Neural cell (in vitro differentiated cells): Measurements from ENCODE around the gene CIBAR2. TPM values are rescaled to one million over a fixed set of nuclear protein-coding genes. Genes with fewer than 3 reads are reported as not detected.

Experiments used
- H2AFZ ChIP-seq: fragments of 200-600, 300-800 bp; sonication (generic), shearing (Covaris generic); 2 replicates; pipeline ENCODE4 v1.6.0; 2014; ENCODE audit warnings: low read depth, mild to moderate bottlenecking, antibody characterized with exemption, low read length, moderate library complexity
- H3F3A ChIP-seq: fragments of 200-600 bp; shearing (Covaris generic); 2 replicates; pipeline ENCODE4 v1.6.1; 2016; ENCODE audit warnings: mild to moderate bottlenecking, moderate library complexity, mixed read lengths, antibody characterized with exemption, low read length; ENCODE audit not compliant: insufficient read depth, poor library complexity, severe bottlenecking
- H3K27ac ChIP-seq: fragments of 200-600, 300-800 bp; sonication (generic), shearing (Covaris generic); 2 replicates; pipeline ENCODE4 v1.5.1; 2014; ENCODE audit warnings: mild to moderate bottlenecking, low read length, moderate library complexity
- H3K27me3 ChIP-seq: fragments of 300-800, 200-600 bp; sonication (generic), shearing (Covaris generic); 2 replicates; pipeline ENCODE4 v1.6.0; 2014; ENCODE audit warnings: mild to moderate bottlenecking, low read depth, low read length, moderate library complexity; ENCODE audit not compliant: insufficient read depth
- H3K36me3 ChIP-seq: fragments of 300-800, 200-600 bp; sonication (generic), shearing (Covaris generic); 2 replicates; pipeline ENCODE4 v1.5.1; 2014; ENCODE audit warnings: mild to moderate bottlenecking, antibody characterized with exemption, low read length, moderate library complexity; ENCODE audit not compliant: insufficient read depth
- H3K4me2 ChIP-seq: fragments of 300-800, 200-600 bp; sonication (generic), shearing (Covaris generic); 2 replicates; pipeline ENCODE4 v1.6.0; 2014; ENCODE audit warnings: mild to moderate bottlenecking, low read length
- H3K4me3 ChIP-seq: fragments of 300-800, 200-600 bp; sonication (generic), shearing (Covaris generic); 2 replicates; pipeline ENCODE4 v1.5.1; 2014; ENCODE audit warnings: mild to moderate bottlenecking, low read length, moderate library complexity
- H3K79me2 ChIP-seq: fragments of 200-600 bp; shearing (Covaris generic); replicated peaks from 2 replicates; pipeline ENCODE4 v1.6.0; 2014; ENCODE audit warnings: mild to moderate bottlenecking, low read length, moderate library complexity; ENCODE audit not compliant: insufficient read depth
- H3K9ac ChIP-seq: fragments of 300-800, 200-600 bp; sonication (generic), shearing (Covaris generic); 2 replicates; pipeline ENCODE4 v1.6.1; 2016; ENCODE audit warnings: mild to moderate bottlenecking, low read length, mixed read lengths
- H3K9me2 ChIP-seq: fragments of 200-600 bp; shearing (Covaris generic); 2 replicates; pipeline ENCODE4 v1.6.1; 2016; ENCODE audit warnings: mild to moderate bottlenecking, low read length, mixed read lengths; ENCODE audit not compliant: insufficient read depth
- H3K9me3 ChIP-seq: fragments of 200-600, 300-800 bp; sonication (generic), shearing (Covaris generic); 2 replicates; pipeline ENCODE4 v1.6.1; 2016; ENCODE audit warnings: mild to moderate bottlenecking, mixed run types, low read length, moderate library complexity, mixed read lengths
- H4K20me1 ChIP-seq: fragments of 200-600 bp; shearing (Covaris generic); 2 replicates; pipeline ENCODE4 v1.6.1; 2016; ENCODE audit warnings: mild to moderate bottlenecking, mixed run types; ENCODE audit not compliant: insufficient read depth
- EP300 ChIP-seq: fragments of 450-650 bp; conservative IDR thresholded peaks from 2 replicates; pipeline ENCODE4 v1.6.1; 2014; ENCODE audit warnings: antibody characterized with exemption, mild to moderate bottlenecking, moderate library complexity; ENCODE audit not compliant: poor library complexity, severe bottlenecking
- EZH2 ChIP-seq: fragments of 200-600, 300-800 bp; shearing (Covaris generic), sonication (generic); IDR thresholded peaks from 2 replicates; pipeline ENCODE4 v1.6.1; 2014; ENCODE audit warnings: antibody characterized with exemption, low read length, borderline replicate concordance, mild to moderate bottlenecking; ENCODE audit not compliant: insufficient read depth, poor library complexity, severe bottlenecking
- MXI1 ChIP-seq: fragments of 450-650 bp; conservative IDR thresholded peaks from 2 replicates; pipeline ENCODE4 v1.6.1; 2014; ENCODE audit warnings: antibody characterized with exemption, mild to moderate bottlenecking; ENCODE audit not compliant: poor library complexity, severe bottlenecking
- POLR2AphosphoS5 ChIP-seq: IDR thresholded peaks from 2 replicates; pipeline ENCODE4 v1.6.1; 2012
- RAD21 ChIP-seq: fragments of 450-650 bp; conservative IDR thresholded peaks from 2 replicates; pipeline ENCODE4 v1.6.1; 2014; ENCODE audit warnings: antibody characterized with exemption, mild to moderate bottlenecking, moderate library complexity
- SMC3 ChIP-seq: fragments of 450-650 bp; conservative IDR thresholded peaks from 2 replicates; pipeline ENCODE4 v1.6.1; 2014; ENCODE audit warnings: antibody characterized with exemption, mild to moderate bottlenecking, moderate library complexity; ENCODE audit not compliant: poor library complexity
- TAF1 ChIP-seq: IDR thresholded peaks from 2 replicates; pipeline ENCODE4 v1.6.1; 2012; ENCODE audit warnings: low read depth
- polyA plus RNA-seq: library from polyadenylated mRNA; depleted of rRNA; stranded (reverse); fragments of >200 nt; gene quantifications from 2 replicates; pipeline ENCODE4 v1.2.3, GENCODE V29; 2014
- TF ChIP-seq, protein P1 (sequence below): IDR thresholded peaks from 2 replicates; pipeline ENCODE4 v1.6.1; 2012; ENCODE audit warnings: borderline replicate concordance
- TF ChIP-seq, protein P2 (sequence below): fragments of 450-650 bp; IDR thresholded peaks from 2 replicates; pipeline ENCODE4 v1.5.1; 2014; ENCODE audit warnings: antibody characterized with exemption, mild to moderate bottlenecking, moderate library complexity; ENCODE audit not compliant: poor library complexity, severe bottlenecking

CIBAR2 gene
- polyA plus RNA-seq, 1 donor from 2014 or later: not detected

GRCh38 chr16:85148931-85149330, 36.7 kb upstream of the CIBAR2 start:
- no peak overlapping the region for H2AFZ ChIP-seq

DNA sequence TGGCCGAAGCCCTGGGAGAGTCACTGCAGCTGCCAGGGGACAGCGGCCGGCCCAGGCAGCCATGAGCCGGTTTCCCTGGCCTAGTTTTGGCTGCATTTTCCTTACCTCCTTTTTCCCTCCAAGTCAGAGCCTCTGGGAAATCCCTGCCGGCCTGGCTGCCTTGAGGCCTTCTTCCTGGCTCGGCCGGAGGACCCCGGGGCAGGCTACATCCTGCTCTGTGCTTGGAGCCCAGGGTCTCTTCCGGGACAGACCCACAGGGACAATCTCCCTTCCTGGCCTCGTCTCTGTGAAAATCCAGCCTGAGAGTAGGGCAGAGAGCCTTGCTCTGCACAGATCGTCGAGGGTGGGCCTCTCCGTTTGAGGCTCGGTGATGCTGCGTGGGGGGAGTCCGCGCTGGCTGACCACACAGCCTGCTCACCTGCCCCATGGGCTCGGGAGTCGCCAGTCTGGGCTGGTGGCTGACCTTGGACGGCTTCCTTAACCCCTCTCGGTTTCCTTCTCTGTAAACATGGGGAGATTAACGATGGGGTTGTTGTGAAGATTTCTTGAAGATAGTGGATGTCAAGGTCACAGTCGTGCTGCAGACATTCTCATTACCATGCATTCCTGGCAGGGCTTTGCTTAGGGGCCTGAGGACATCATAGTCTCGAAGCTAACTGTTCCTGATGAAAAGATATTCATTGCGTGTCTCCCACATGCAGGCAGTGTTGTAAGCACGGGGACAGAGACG, 34.8 kb upstream of the CIBAR2 start:
- Histone ChIP-seq H3K4me2 (no peak overlapping the region), H3K79me2 (no peaks in the 10 kb centered on the region), H3K9ac (no peak overlapping the region), H3K36me3 (no peaks in the 10 kb centered on the region), H3K4me3 (no peak overlapping the region), H3F3A (no peaks in the 10 kb centered on the region), H2AFZ (no peak overlapping the region), H4K20me1 (no peaks in the 10 kb centered on the region), H3K9me2 (no peaks in the 10 kb centered on the region), H3K9me3 (no peaks in the 10 kb centered on the region), H3K27me3 (no peaks in the 10 kb centered on the region), H3K27ac (no peak overlapping the region)
- TF ChIP-seq, protein P1, sequence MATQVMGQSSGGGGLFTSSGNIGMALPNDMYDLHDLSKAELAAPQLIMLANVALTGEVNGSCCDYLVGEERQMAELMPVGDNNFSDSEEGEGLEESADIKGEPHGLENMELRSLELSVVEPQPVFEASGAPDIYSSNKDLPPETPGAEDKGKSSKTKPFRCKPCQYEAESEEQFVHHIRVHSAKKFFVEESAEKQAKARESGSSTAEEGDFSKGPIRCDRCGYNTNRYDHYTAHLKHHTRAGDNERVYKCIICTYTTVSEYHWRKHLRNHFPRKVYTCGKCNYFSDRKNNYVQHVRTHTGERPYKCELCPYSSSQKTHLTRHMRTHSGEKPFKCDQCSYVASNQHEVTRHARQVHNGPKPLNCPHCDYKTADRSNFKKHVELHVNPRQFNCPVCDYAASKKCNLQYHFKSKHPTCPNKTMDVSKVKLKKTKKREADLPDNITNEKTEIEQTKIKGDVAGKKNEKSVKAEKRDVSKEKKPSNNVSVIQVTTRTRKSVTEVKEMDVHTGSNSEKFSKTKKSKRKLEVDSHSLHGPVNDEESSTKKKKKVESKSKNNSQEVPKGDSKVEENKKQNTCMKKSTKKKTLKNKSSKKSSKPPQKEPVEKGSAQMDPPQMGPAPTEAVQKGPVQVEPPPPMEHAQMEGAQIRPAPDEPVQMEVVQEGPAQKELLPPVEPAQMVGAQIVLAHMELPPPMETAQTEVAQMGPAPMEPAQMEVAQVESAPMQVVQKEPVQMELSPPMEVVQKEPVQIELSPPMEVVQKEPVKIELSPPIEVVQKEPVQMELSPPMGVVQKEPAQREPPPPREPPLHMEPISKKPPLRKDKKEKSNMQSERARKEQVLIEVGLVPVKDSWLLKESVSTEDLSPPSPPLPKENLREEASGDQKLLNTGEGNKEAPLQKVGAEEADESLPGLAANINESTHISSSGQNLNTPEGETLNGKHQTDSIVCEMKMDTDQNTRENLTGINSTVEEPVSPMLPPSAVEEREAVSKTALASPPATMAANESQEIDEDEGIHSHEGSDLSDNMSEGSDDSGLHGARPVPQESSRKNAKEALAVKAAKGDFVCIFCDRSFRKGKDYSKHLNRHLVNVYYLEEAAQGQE: no peak
- TF ChIP-seq, protein P2, sequence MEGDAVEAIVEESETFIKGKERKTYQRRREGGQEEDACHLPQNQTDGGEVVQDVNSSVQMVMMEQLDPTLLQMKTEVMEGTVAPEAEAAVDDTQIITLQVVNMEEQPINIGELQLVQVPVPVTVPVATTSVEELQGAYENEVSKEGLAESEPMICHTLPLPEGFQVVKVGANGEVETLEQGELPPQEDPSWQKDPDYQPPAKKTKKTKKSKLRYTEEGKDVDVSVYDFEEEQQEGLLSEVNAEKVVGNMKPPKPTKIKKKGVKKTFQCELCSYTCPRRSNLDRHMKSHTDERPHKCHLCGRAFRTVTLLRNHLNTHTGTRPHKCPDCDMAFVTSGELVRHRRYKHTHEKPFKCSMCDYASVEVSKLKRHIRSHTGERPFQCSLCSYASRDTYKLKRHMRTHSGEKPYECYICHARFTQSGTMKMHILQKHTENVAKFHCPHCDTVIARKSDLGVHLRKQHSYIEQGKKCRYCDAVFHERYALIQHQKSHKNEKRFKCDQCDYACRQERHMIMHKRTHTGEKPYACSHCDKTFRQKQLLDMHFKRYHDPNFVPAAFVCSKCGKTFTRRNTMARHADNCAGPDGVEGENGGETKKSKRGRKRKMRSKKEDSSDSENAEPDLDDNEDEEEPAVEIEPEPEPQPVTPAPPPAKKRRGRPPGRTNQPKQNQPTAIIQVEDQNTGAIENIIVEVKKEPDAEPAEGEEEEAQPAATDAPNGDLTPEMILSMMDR: no peak
- TF ChIP-seq RAD21 (no peak), TAF1 (no peak), EP300 (no peak)

More at GRCh38 chr16:85148931-85149330, 36.7 kb upstream of the CIBAR2 start:
- Histone ChIP-seq H3K9me2 (no peaks in the 10 kb centered on the region), H3F3A (no peaks in the 10 kb centered on the region), H3K27ac (no peak overlapping the region), H3K9me3 (no peaks in the 10 kb centered on the region), H4K20me1 (no peaks in the 10 kb centered on the region), H3K9ac (no peak overlapping the region), H3K79me2 (no peaks in the 10 kb centered on the region), H3K4me3 (no peak overlapping the region), H3K27me3 (no peaks in the 10 kb centered on the region), H3K36me3 (no peaks in the 10 kb centered on the region), H3K4me2 (no peak overlapping the region)
- TF ChIP-seq, protein P2: no peak
- no peak for TF ChIP-seq EP300
- TF ChIP-seq, protein P1: no peak
- TF ChIP-seq RAD21: no peak
- TF ChIP-seq POLR2AphosphoS5: no peak
- no peak for TF ChIP-seq TAF1
- no peak for TF ChIP-seq SMC3
- TF ChIP-seq EZH2: no peak
- TF ChIP-seq MXI1: no peak
